IMR-90 (cell line): ENCODE measurements around the gene HMCN1.

Experiments
- BHLHE40 ChIP-seq: fragments of 150-350 bp; IDR thresholded peaks from 2 replicates; pipeline ENCODE4 v1.6.1; 2016; ENCODE audit warnings: mild to moderate bottlenecking, low read depth, low read length
- CTCF ChIP-seq: conservative IDR thresholded peaks from 2 replicates; pipeline ENCODE4 v1.5.1; 2012; ENCODE audit warnings: mild to moderate bottlenecking, low read depth, low read length, improper control_type of control experiment
- POLR2A ChIP-seq: IDR thresholded peaks from 2 replicates; pipeline ENCODE4 v1.6.1; 2012; ENCODE audit warnings: mild to moderate bottlenecking, low read depth, low read length

- TF ChIP-seq CTCF: no peak
- no peak for TF ChIP-seq BHLHE40
- TF ChIP-seq POLR2A: no peak
Observed at GRCh38 chr1:185811073-185811709, 77.0 kb downstream of the HMCN1 start.
